LNCAP (cell line): ENCODE data around the gene GAL.

Experiments used
- CTCF ChIP-seq: fragments of 450-650 bp; IDR thresholded peaks from 2 replicates; pipeline ENCODE4 v1.5.1; 2017; ENCODE audit warnings: mild to moderate bottlenecking

The GAL gene

GRCh38 chr11:68664141-68664540 lies 20.2 kb upstream of the GAL start:
- TF ChIP-seq CTCF = no peak

GRCh38 chr11:68664906-68665305 lies 19.4 kb upstream of the GAL start:
- TF ChIP-seq CTCF = no peak

GRCh38 chr11:68665436-68665835 lies 18.9 kb upstream of the GAL start:
- no peak for TF ChIP-seq CTCF

- no peak for TF ChIP-seq CTCF
These were observed 17.5 kb upstream of the GAL start for GRCh38 chr11:68666849-68667248.

- TF ChIP-seq CTCF = no peak
These were observed 16.5 kb upstream of the GAL start for GRCh38 chr11:68667511-68668500.

GRCh38 chr11:68669301-68670090 lies 14.8 kb upstream of the GAL start:
- no peak for TF ChIP-seq CTCF

GRCh38 chr11:68670208-68670992 lies 13.9 kb upstream of the GAL start:
- TF ChIP-seq CTCF = no peak
